Keratinocyte (primary cell): ENCODE results near the gene PLPPR1. TPM values are rescaled to one million over a fixed set of nuclear protein-coding genes. Genes with fewer than 3 reads are reported as not detected.

Source experiments
- DNase-seq: peaks from one replicate; pipeline ENCODE4 v3.0.0-alpha.2; 2011; ENCODE audit warnings: low read depth, missing footprints, low spot score
- FAIRE-seq: peaks from 2 replicates; lab custom pipeline; 2011; peaks lifted over from hg19 to GRCh38; lab: Jason Lieb, UNC
- H2AFZ ChIP-seq: 2 replicates; pipeline ENCODE4 v1.6.0; 2012; ENCODE audit warnings: low read length, control low read depth, inconsistent platforms; ENCODE audit not compliant: control insufficient read depth
- H3K27ac ChIP-seq: 2 replicates; pipeline ENCODE4 v1.5.1; 2011; ENCODE audit warnings: low read length; ENCODE audit not compliant: control insufficient read depth, insufficient read depth
- H3K27me3 ChIP-seq: 3 replicates; pipeline ENCODE4 v1.6.0; 2011; ENCODE audit warnings: low read length; ENCODE audit not compliant: control insufficient read depth, insufficient read depth; ENCODE audit errors: extremely low read depth
- H3K36me3 ChIP-seq, 2 experiments: 2 replicates in 1 of 2; 3 replicates in 1 of 2; pipeline ENCODE4 v1.5.1; 2011; ENCODE audit warnings: low read length in 2 of 2, mild to moderate bottlenecking in 1 of 2; ENCODE audit not compliant: control insufficient read depth in 2 of 2, insufficient read depth in 2 of 2; ENCODE audit errors: extremely low read depth in 1 of 2
- H3K4me1 ChIP-seq: 3 replicates; pipeline ENCODE4 v1.5.1; 2011; ENCODE audit warnings: low read length; ENCODE audit not compliant: control insufficient read depth, insufficient read depth; ENCODE audit errors: extremely low read depth
- H3K4me2 ChIP-seq: 3 replicates; pipeline ENCODE4 v1.6.0; 2011; ENCODE audit warnings: low read depth, low read length; ENCODE audit not compliant: control insufficient read depth, insufficient read depth; ENCODE audit errors: extremely low read depth
- H3K4me3 ChIP-seq, 3 experiments: fragments of 200-600 bp in 1 of 3; sonication (generic) in 1 of 3; 2 replicates in 2 of 3; 3 replicates in 1 of 3; pipeline ENCODE4 v1.5.1; 2011 to 2016; ENCODE audit warnings: low read length in 3 of 3, mild to moderate bottlenecking in 3 of 3, control low read depth in 2 of 3, inconsistent platforms in 1 of 3, low read depth in 1 of 3, mixed read lengths in 1 of 3, mixed run types in 1 of 3, moderate library complexity in 1 of 3; ENCODE audit not compliant: control insufficient read depth in 2 of 3, insufficient read depth in 2 of 3; ENCODE audit errors: extremely low read depth in 1 of 3
- H3K79me2 ChIP-seq: 2 replicates; pipeline ENCODE4 v1.6.0; 2012; ENCODE audit warnings: low read length; ENCODE audit not compliant: control insufficient read depth, insufficient read depth
- H3K9ac ChIP-seq: 3 replicates; pipeline ENCODE4 v1.6.0; 2011; ENCODE audit warnings: low read length; ENCODE audit not compliant: control insufficient read depth, insufficient read depth; ENCODE audit errors: extremely low read depth
- H3K9me1 ChIP-seq: 3 replicates; pipeline ENCODE4 v1.6.0; 2011; ENCODE audit warnings: low read length; ENCODE audit not compliant: control insufficient read depth, insufficient read depth; ENCODE audit errors: extremely low read depth
- H3K9me3 ChIP-seq: 2 replicates; pipeline ENCODE4 v1.5.1; 2012; ENCODE audit warnings: low read depth, low read length; ENCODE audit not compliant: control insufficient read depth
- H4K20me1 ChIP-seq: 3 replicates; pipeline ENCODE4 v1.6.0; 2011; ENCODE audit warnings: low read length; ENCODE audit not compliant: control insufficient read depth, insufficient read depth; ENCODE audit errors: extremely low read depth
- CTCF ChIP-seq, 3 experiments: IDR thresholded peaks in 1 of 3; conservative IDR thresholded peaks in 1 of 3; optimal IDR thresholded peaks in 1 of 3; 2 replicates in 2 of 3; 3 replicates in 1 of 3; pipeline versions ENCODE3 to v1.5.1; 2011; ENCODE audit warnings: low read length in 3 of 3, mild to moderate bottlenecking in 3 of 3, moderate library complexity in 2 of 3, control low read depth in 1 of 3, inconsistent platforms in 1 of 3; ENCODE audit not compliant: insufficient read depth in 2 of 3; ENCODE audit errors: extremely low read depth in 1 of 3
- EZH2 ChIP-seq: IDR thresholded peaks from one replicate; pipeline ENCODE4 v1.6.1; 2012; ENCODE audit warnings: inconsistent platforms, mild to moderate bottlenecking, low read length, moderate library complexity
- dilution Hi-C: fragments of 300-500 bp; cut with MboI; formaldehyde crosslinking; loops from one replicate; pipeline ENCODE4 v1.7.0; 2020; ENCODE audit warnings: low sequenced_read_pairs; ENCODE audit not compliant: extremely low pct_ligation_motif_present
- polyA plus RNA-seq, 5 experiments: library from polyadenylated mRNA; depleted of rRNA in 3 of 5; stranded (reverse) in 3 of 5; stranded (forward) in 1 of 5; unstranded in 1 of 5; fragments of >200 nt; gene quantifications; 1 replicate in 1 of 5; 2 replicates in 3 of 5; 3 replicates in 1 of 5; pipeline versions ENCODE4 v1.2.1 to v1.2.3, GENCODE V29; 2011 to 2012; ENCODE audit warnings: missing spikeins in 2 of 5, low read depth in 1 of 5, low replicate concordance in 1 of 5

The PLPPR1 gene
- polyA plus RNA-seq, 1 donor (not counting 4 experiments of a cell fraction or from before 2014, with no cell fraction given), result not detected

GRCh38 chr9:101022704-101023103, 5.8 kb upstream of the PLPPR1 start:
- H3K36me3 ChIP-seq, result no peaks in the 10 kb centered on the region
- H3K4me3 ChIP-seq, result no peak overlapping the region
- no peak overlapping the region for H3K4me2 ChIP-seq
- no peaks in the 10 kb centered on the region for H3K9me1 ChIP-seq
- FAIRE-seq (no peak), DNase-seq (no peak)
- no peaks in the 10 kb centered on the region for H4K20me1 ChIP-seq
- no peaks in the 10 kb centered on the region for H3K4me1 ChIP-seq
- no peak for TF ChIP-seq EZH2
- no peak for TF ChIP-seq CTCF (optimal IDR thresholded peaks at IDR 0.05 in 1 of 3, IDR thresholded peaks at IDR 0.05 in 1 of 3, conservative IDR thresholded peaks at IDR 0.05 in 1 of 3; ENCODE audit: extremely low read depth in 1 of 3, insufficient read depth in 2 of 3, low read length in 3 of 3)
- no peak overlapping the region for H2AFZ ChIP-seq
- no peaks in the 10 kb centered on the region for H3K9me3 ChIP-seq
- H3K9ac ChIP-seq, result no peak overlapping the region
- no peaks in the 10 kb centered on the region for H3K79me2 ChIP-seq
- dilution Hi-C loops, result no loop called here
- peaks cover 9% of the 10 kb centered on the region for H3K27me3 ChIP-seq
- no peak overlapping the region for H3K27ac ChIP-seq

- TF ChIP-seq CTCF (optimal IDR thresholded peaks at IDR 0.05 in 1 of 3, IDR thresholded peaks at IDR 0.05 in 1 of 3, conservative IDR thresholded peaks at IDR 0.05 in 1 of 3; ENCODE audit: extremely low read depth in 1 of 3, insufficient read depth in 2 of 3, low read length in 3 of 3), result no peak
- TF ChIP-seq EZH2, result no peak
- Histone ChIP-seq H3K27me3 (peaks cover 38% of the 10 kb centered on the region), H3K4me1 (peaks cover 3% of the 10 kb centered on the region), H4K20me1 (no peaks in the 10 kb centered on the region), H3K79me2 (no peaks in the 10 kb centered on the region), H3K27ac (no peak overlapping the region), H3K9ac (no peak overlapping the region), H3K4me3 (no peak overlapping the region), H3K9me3 (no peaks in the 10 kb centered on the region), H3K4me2 (no peak overlapping the region), H3K36me3 (no peaks in the 10 kb centered on the region), H2AFZ (no peak overlapping the region), H3K9me1 (no peaks in the 10 kb centered on the region)
- dilution Hi-C loops, result no loop called here
- no peak for DNase-seq
- no peak for FAIRE-seq
Observed at GRCh38 chr9:101025940-101026339, 2.6 kb upstream of the PLPPR1 start.
